Activated naive CD8-positive, alpha-beta T cell treated with anti-CD3 and anti-CD28 coated beads, Interleukin-2, amount 50 U/mL, for 16 hours (primary cell): ENCODE measurements around the gene SERPINA12.
"Not testable (repeated sequence)": the region's sequence is repeated elsewhere in the genome, so short reads cannot be mapped to it uniquely, and the experiment has no call there.

Source experiments
- DNase-seq: peaks from one replicate; pipeline ENCODE4 v3.0.0-alpha.2; 2020; ENCODE audit warnings: low read depth, low spot score

SERPINA12 gene

GRCh38 chr14:94538070-94538740, 28.9 kb upstream of the SERPINA12 start:
- no peak for DNase-seq

DNA sequence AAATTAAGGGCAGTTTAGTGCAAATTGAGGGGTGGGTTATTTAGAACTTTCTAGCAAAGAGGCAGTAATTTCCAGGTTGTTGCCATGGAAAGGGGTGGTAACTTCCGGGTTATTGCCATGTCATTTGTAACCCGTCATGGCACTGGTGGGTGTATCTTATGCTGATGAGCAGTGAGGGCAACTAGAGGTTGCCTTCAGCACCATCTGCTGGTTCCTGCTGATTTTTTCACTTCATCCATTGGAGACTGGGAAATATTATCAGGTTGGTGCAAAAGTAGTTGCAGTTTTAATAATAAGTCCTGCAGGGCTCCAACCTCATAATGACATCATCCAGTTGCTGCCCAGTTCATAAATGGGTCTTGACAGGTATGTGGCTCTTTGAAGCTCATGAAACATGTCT, 27.6 kb upstream of the SERPINA12 start:
- no peak for DNase-seq

- DNase-seq, result no peak
These were observed 26.2 kb upstream of the SERPINA12 start for GRCh38 chr14:94535506-94535905.

- no peak for DNase-seq
These were observed 23.2 kb upstream of the SERPINA12 start for GRCh38 chr14:94532447-94532846.

- no peak for DNase-seq
These were observed 21.9 kb upstream of the SERPINA12 start for GRCh38 chr14:94531187-94531586.

DNA sequence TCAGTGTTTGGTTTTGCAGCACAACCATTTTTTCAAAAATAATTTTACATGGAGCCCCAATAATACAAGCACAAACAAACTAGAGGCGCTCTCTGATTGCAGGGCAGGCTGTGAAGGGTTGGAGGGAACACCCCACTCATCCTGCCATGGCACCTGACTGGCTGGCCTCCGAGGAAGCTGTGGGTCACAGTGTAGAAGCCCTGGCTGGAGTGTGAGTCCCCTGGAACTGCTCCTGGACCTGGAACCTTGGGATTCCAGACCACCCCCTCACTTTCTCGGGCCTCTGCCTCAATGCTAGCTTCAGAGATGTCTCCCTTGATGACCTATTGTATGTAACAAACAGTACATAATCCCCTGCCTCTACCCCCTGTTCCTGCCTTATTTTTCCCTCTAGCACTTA, 14.8 kb upstream of the SERPINA12 start:
- DNase-seq, result no peak

DNA sequence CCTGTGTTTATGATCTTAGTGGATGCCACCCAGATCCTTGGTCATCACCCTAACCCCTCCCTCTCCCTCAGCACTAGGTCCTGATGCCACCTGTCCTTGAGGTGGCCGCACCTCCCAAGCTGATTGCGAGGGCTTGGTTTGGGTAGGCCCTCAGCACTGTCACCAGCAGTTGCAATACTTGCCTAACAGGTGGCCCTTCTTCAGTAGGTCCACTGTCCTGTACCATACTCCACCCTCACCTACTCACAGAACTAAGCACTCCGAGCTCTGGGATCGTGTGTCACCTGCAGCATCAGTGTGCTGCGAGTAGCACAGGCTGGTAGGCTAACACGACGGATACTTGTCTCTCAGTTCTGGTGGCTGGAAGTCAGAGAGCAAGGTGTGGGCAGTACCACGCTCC, 14.0 kb upstream of the SERPINA12 start:
- no peak for DNase-seq

DNA sequence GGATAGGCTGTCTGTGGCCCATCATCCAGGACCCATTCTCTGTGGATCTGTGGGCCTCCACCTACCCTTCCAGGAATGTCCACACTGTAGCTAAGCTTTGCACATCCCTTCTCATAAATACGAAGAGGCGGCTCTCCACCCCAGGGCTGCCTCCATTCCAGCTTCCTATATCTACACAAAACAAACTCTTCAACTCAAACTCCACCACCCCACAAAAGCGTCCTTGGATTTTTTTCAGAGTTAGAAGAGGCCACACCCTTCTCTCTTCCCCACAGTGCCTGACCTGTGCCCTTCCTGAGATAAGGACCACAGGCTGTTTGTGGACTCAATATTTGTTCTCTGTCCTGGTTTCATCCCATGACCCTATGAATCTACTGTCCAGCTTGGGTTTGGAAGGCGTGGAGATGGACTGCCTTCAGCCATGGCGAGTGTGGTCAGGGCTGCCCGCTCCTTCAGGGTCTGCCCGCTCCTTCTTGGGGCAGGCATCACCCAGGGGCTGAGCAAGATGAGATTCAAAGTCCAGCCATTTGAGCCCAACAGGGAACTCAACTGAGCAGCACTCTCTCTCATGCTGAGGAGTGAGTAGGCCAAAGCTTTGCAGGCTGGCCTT, 13.0 kb upstream of the SERPINA12 start:
- no peak for DNase-seq

DNA sequence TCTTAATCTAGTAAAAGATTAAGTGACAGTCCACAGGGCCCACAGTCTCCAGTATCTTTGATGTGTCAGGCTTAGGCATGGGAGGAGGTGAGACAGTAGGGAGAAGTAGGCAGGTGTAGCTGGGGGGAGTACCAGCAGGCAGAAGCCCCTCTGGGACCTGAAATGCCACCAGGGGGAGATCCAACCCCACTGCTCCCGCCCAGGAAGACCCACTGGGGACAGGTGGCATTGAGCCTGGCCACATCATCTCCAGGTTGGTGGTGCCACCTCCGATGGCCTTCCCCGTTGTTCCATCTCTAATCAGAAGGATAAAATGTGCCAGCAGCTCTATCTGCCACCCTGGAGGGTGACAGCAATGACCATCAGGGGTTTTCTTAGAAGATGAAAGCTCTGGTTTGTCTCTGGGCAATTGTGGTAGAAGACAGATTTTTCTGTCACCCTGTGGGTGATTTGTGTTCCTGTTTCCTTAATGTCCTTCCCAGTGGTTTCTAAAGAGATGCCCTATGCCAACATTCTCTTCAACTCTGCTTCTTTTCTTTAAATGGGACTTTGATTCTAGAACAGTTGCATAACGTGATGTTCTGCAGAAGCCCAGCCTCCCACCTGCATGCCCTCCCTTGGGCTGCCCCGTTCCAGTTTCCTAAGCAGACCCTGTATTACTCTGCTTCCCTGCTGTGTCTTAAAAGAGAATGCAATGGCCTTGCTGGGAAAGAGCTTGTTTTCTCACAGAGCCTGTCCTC, 12.3 kb upstream of the SERPINA12 start:
- no peak for DNase-seq

DNA sequence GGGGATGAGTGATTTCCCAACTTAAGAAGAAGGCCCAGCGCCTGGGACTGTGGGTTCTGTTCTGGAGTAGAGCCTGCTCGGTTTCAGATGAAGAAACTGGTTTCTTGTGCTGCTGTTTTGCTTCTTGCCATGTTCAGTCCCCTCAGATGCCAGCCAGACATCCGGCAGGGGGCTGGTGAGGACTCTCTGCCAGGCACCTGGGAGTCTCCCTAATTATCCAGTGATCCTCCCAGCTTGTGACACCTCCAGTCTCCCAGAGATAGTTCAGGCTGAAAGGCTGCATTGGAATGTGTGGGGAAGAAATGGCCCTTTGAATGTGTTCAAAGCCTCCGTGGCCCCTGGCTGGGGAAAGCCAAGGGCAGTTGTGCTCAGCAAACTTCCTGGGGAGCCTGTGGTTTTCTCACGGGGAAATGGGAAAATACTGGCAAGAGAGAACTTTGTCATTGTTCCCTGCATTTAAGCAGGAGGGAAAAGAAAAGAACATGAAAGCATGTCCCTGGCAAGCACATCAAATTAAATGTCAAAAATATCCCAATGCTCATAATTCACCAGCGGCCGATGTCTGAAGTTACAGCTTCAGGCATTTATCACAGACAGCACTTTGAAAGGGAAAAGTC, 8.5 kb upstream of the SERPINA12 start:
- DNase-seq, result no peak

DNA sequence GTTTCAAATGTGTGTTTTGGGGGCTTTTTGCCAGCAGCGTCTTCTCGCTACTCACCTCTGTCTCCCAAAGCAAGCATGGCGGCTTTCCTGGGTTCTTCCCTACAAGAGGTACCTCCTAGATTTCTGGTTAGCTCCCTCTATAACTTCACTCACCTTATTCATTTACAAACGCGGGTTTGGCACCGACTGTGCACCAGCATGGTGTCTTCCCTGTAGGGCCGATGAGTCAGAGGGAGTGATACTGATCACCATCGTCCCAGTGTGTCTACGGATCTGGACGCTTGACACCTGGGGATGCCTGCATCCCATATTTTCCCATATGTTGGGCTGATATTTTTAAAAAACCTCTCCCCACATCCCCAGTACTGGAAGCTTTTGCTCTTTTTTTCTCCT, 8.0 kb upstream of the SERPINA12 start:
- DNase-seq, result no peak

DNA sequence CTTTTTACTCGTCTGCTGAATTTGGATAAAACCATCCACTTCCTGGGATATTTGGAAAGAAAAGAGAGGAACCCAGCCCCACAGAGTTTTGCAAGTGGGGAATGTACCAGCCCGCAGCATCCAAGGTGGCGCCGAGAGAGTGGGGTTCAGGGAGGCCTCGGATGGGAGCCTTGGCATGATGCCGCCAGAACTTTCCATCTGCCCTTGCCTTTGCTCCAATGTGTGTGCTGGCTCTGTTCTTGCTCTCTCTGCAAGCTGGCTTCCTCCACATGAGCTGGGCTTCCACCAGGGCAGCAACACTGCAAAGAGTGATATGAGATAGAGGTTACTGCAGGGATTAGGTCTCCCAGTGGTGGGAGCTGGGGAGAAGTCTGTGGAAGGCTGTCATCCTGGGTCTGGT, 6.6 kb upstream of the SERPINA12 start:
- DNase-seq, result no peak

- DNase-seq, result no peak
These were observed 6.2 kb upstream of the SERPINA12 start for GRCh38 chr14:94515426-94515825.

DNA sequence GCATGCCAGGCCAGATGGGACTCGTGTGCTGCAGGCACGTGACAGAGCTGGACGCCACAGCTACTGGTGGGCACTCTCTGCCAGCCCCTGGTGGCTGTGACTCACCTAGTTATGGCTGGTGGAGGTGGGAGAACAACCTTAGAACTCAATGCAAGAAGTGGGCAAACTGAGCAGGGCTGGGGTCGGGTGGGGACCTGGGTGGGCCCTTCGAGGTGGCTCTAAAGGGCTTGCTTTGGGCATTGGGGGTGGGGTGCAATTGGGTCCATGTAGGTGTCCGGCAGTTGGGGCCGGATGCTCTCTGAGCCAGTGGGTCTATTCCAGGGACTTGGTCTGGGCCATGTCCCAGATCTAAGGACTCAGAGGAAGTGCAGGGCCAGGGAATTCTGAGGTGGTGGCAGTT, 5.1 kb upstream of the SERPINA12 start:
- no peak for DNase-seq

DNA sequence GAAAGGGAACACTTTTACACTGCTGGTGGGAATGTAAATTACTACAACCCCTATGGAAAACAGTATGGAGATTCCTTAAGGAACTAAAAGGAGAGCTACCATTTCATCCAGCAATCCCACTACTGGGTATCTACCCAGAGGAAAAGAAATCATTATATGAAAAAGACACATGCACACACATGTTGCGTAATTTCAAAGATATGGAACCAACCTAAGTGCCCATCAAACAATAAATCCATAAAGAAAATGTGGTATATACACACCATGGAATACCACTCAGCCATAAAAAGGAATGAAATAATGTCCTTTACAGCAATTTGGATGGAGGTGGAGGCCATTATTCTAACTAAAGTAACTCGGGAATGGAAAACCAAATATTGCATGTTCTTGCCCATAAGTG, 1.2 kb upstream of the SERPINA12 start:
- DNase-seq, result not testable (repeated sequence)

DNA sequence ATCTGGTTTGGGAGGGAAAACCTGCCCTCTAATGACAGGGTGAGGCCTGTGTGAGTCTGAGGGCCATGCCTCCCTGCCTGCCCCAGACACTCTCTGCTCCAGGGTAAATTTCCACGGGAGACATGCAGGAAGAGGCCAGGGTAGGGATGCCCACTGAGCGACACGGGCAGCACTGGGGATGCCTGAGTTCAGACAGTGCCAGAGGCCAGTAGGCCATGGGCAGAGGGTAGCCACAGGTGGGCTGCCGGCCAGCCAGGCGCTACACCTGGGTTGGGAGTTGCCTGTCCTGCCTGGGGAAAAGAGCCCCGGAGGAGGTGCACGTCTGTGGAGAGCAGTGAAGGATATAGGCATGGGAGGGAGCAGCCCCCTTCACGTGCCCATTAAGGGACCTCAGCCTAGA, 3.6 kb downstream of the SERPINA12 start:
- DNase-seq, result no peak

DNA sequence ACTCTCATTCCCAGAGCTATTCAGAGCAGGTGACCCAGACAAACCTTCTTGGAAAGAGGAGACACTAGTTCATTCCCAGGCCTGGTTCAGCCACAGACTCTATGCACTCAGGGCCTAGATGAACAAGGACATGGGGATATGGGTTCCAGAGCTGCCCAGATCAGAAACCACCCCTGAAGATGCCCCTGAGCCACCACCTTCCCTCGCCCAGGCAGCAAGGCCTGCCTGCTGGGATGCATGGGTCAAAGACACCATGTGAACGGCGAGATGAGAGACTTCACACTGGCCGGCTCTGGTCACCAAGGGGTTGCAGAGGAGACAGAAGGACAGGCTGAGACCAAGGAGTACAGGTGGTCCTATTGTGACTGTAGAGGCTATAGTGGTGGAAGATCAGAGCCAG, 4.1 kb downstream of the SERPINA12 start:
- DNase-seq, result no peak

DNA sequence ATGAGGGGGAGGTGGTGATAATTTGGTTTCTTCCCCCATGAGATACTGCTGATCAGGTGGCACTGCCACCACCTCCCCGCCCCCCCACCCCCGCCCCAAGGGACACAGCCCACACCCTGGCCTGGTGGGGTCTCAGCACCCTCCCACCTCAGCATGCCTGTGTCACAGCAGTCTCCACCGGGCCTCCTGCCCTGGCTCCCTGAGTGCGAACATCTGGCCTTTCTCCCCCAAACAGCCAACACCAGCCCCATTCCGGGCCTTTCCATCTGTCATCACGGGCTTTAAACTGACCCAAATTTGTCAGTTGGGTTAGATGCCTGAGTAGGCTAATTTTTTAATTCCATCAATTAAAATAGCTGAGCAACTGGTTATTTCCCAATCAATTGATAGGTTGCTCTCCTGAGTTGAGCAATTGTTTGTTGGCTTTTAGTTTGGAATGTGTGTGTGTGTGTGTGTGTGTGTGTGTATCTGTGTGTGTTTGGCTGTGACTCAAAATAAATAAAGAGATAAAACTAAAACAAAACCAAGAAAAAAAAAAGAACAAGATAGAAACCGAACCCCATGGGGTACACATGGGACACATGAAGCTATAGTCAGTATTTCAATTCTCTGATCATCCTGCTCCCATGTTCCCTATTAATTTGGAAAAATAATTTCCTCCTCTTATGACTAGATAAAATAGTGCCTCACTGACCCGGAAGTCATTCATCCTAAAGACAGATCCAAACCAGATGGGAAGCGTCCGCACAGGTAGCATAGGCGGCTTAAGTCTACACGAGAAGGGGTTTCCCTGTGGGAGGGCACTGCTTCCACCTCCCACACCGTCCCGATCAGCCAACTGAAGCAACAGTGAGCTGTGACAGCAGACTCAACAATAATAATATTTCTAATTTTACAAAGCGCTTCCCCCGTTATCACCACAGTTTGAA, 7.4 kb downstream of the SERPINA12 start:
- DNase-seq, result no peak

GRCh38 chr14:94500264-94500663, 9.0 kb downstream of the SERPINA12 start:
- no peak for DNase-seq

DNA sequence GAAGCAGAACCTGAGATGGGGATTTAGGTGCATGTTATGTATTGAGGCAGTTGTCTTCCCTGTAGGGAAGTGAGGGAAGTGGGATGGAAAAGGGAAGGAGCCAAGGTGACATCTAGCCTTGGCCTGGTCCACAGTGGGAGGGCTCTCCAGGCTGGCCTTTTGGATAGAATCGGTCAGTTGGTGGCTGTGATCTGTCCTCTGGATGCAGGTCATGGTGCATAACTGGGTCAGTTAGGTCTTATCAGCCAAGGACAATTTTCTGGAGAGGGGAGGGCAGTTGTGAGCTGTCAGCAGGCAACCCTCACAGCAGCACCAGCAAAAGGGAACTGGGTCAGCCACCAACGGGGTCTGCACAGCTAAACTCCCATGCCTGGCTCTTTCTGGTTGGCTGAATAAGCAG, 9.6 kb downstream of the SERPINA12 start:
- DNase-seq, result no peak

GRCh38 chr14:94498215-94498614, 11.1 kb downstream of the SERPINA12 start:
- DNase-seq, result no peak

DNA sequence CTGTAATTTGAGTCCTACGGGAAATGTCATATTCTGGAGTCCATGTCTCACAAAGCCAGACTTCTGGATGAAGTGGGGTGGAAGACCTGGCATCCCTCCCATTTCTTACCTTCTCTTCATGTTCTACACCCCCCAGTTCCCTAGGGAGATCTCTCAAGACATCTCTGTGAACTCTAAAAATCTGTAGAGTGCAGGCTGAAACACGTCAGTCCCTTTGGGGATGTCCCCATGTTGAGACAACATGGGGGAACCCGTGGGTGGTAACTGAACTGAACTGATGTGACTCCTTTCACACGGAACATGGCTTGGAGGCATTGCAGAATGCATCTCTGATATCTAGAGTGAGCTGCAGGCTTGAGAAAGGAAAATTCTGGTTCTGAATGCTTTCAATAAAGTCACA, 15.2 kb downstream of the SERPINA12 start:
- DNase-seq, result no peak
